GM12801 (cell line): ENCODE data around the gene GRAMD2B.

Experiments used
- CTCF ChIP-seq: IDR thresholded peaks from one replicate; pipeline ENCODE4 v1.5.1; 2011; ENCODE audit warnings: control low read depth; ENCODE audit not compliant: insufficient read length; ENCODE audit errors: extremely low read depth

Gene GRAMD2B

GRCh38 chr5:126471875-126472537 lies 48.8 kb downstream of the GRAMD2B start:
- TF ChIP-seq CTCF = no peak

- no peak for TF ChIP-seq CTCF
Observed at GRCh38 chr5:126472538-126472889, 49.3 kb downstream of the GRAMD2B start.

GRCh38 chr5:126477294-126478117 lies 54.3 kb downstream of the GRAMD2B start:
- TF ChIP-seq CTCF = no peak

- TF ChIP-seq CTCF = no peak
Observed at GRCh38 chr5:126479810-126480209, 56.6 kb downstream of the GRAMD2B start.

GRCh38 chr5:126480824-126481223 lies 57.6 kb downstream of the GRAMD2B start:
- TF ChIP-seq CTCF = no peak

GRCh38 chr5:126481243-126481642 lies 58.0 kb downstream of the GRAMD2B start:
- TF ChIP-seq CTCF = no peak

- TF ChIP-seq CTCF = no peak
Observed at GRCh38 chr5:126482591-126482990, 59.4 kb downstream of the GRAMD2B start.
